HepG2 (cell line): ENCODE results near the gene RERE.
"Not testable (repeated sequence)": the region's sequence is repeated elsewhere in the genome, so short reads cannot be mapped to it uniquely, and the experiment has no call there.

ENCODE experiments used
- SMC3 ChIP-seq: IDR thresholded peaks from 2 replicates; pipeline ENCODE4 v1.6.1; 2011; ENCODE audit warnings: low read length, improper control_type of control experiment
- ZNF513 ChIP-seq: sonication (generic); formaldehyde crosslinking; conservative IDR thresholded peaks from 2 replicates; pipeline ENCODE4 v1.5.0; 2020; ENCODE audit warnings: missing genetic modification reagents

- TF ChIP-seq ZNF513, SMC3: not testable (repeated sequence)
These were observed 195.6 kb downstream of the RERE start for GRCh38 chr1:8621785-8622348.
